G401.6 (cell line): ENCODE data around the gene YKT6.
"Not testable (repeated sequence)": the region's sequence is repeated elsewhere in the genome, so short reads cannot be mapped to it uniquely, and the experiment has no call there.

Source experiments
- FAIRE-seq: peaks from 2 replicates; lab custom pipeline; 2012; peaks lifted over from hg19 to GRCh38; lab: Jason Lieb, UNC

Gene YKT6

DNA sequence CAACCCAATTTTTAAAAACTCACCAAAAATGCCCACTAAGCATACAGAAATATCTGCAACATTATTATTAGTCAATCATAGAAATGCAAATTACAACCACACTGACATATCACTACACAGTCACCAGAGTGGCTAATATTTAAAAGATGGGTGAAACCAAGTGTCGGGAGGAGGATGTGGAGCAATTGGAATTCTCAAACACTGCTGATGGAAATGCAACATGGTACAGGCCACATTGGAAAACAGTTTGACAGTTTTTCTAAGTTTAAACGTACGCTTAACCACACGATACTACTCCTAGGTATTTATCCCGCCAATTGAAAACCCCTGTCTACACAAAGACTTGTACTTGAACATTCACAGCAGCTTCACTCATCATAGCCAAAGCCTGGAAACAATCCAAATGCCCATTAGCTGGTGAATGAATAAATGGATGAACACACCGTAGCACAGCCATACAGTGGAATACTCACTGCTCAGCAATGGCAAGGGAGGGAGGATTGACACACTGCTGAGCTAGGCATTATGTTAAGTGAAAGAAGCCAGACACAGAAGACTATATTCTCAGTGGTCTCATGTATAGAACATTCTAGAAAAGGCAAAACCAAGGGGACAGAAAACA is 27.9 kb upstream of the YKT6 start:
- no peak for FAIRE-seq

DNA sequence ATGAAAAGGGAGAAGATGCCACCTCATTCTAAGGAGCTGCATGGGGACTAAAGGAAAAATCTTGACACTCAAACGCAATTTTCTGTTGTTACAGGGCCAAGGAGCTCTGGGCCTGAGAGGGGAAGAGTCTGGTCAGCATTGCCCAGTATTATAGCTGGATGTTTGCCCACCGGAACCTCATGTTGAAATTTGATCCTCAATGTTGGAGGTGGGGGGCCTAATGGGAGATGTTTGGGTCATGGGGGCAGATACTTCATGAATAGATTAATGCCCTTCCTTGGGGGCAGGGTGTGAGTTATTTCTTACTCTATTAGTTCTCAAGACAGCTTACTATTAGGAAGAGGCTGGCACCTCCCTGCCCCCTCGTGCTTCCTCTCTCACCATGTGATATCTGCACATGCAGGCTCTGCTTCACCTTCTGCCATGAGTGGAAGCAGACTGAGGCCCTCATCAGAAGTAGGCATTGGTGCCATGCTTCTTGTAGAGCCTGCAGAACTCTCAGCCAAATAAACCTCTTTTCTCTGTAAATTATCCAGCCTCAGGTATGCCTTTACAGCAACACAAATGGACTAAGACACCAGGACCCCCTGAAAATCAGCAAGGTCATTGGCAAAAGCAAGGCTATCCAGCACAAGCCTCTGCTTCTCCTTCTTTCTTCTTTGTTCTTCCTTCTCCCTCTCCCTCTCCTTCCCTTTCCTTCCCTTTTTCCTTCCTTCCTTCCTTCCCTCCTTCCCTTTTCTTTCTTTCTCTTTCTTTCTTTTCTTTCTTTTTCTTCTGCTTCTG is 26.7 kb upstream of the YKT6 start:
- FAIRE-seq, result no peak

- FAIRE-seq, result not testable (repeated sequence)
Measured at GRCh38 chr7:44174694-44174948, 26.2 kb upstream of the YKT6 start.

- no peak for FAIRE-seq
Measured at GRCh38 chr7:44175730-44176129, 25.0 kb upstream of the YKT6 start.

DNA sequence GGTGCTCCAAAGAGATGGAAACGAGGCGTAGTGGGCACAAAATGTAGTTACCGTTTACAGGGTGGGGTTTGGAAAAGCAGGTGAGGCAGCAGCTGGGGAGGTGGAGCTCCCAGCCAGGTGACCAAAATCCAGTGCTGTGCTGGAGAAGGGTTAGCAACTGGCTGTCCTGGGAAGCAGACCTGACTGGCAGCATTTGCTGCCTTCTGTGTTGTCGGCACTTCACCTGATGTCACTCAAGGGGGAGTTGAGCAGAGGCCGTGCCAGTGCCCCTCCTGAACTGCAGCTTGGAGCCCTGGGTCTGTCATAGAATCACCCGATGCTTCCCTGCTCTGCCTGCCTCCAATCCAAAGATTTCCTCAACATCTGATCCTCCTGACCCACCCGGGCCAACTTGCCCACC is 24.3 kb upstream of the YKT6 start:
- FAIRE-seq, result no peak

GRCh38 chr7:44177570-44178131 is 23.1 kb upstream of the YKT6 start:
- no peak for FAIRE-seq

DNA sequence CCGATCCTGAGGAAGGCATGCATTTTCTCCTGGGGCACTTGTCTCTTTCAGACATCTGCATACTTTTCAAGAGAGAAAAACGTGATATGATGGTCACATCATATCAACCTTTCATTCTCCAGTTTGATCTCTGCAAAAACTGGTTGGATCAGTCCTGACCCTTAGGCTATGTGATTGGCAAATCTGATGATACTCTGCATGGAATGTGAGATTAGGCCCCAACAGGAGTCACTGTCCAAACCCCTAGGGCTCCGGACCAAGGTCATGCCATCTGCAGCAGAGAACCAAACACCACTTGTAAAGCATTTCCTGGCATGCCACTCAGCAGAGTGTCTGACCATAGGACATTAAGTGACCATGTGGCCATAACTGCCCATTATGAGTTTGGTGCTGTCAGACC is 20.1 kb upstream of the YKT6 start:
- no peak for FAIRE-seq

- no peak for FAIRE-seq
Measured at GRCh38 chr7:44182827-44183226, 18.0 kb upstream of the YKT6 start.

DNA sequence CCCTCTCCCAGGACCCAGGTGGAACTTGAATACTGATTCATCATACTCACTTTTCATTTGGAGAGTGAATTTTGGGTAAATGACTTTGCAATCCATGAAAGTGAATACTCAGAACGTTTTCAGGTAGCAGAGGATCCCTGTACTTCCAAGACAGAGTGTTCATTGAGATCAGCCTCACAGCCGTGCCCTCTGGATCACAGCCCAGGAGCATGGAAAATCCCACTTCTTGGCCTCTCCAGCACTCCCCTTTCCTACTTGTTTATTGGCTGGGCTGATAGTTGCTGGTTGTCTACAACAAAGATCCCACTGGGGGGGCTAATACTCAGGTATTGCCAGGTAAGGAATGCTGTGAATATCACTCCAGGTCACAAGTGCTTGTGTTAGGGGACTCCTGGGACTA is 17.4 kb upstream of the YKT6 start:
- no peak for FAIRE-seq

GRCh38 chr7:44184206-44184872 is 16.4 kb upstream of the YKT6 start:
- FAIRE-seq, result no peak

- FAIRE-seq, result no peak
Measured at GRCh38 chr7:44184873-44185446, 15.8 kb upstream of the YKT6 start.

DNA sequence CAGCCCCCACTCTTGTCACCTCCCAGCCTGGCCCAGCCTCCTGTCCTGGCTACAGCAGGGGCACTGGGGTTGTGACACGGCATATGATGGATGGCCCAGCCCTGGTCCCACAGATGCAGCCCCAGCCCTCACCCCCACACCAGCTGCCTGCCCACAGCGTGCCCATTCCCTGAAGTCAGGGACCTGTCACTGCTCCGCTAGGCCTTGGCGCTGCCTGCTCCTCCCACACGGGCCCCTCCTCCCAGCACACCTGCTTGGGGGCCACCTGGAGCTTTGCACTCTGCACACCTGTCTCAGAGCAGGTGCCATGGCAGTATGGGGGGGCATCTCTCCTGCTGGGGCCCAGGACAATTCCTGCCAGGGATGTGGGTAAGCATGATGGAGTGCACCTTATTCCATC is 15.0 kb upstream of the YKT6 start:
- no peak for FAIRE-seq

DNA sequence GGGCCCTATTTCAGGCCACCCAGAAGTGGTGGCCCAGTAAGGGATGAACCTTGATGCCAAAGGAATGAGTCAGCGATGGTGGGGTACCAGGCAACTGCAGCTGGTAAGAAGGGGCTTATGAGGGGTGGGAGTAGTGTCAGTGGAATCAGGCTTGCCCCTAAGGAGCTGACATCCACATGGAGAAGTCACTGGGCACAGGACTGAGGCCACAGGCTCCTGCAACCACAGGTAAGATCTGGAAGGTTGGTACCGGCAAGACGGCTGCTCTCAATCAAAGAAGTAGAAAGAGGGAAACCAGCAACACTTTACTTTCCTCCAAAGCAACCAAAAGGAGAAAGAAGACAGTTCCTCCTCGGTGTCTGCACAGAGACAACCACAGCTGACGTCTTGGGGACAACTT is 14.0 kb upstream of the YKT6 start:
- no peak for FAIRE-seq

GRCh38 chr7:44187636-44188416 is 13.0 kb upstream of the YKT6 start:
- FAIRE-seq, result no peak

GRCh38 chr7:44188480-44189225 is 12.1 kb upstream of the YKT6 start:
- no peak for FAIRE-seq

DNA sequence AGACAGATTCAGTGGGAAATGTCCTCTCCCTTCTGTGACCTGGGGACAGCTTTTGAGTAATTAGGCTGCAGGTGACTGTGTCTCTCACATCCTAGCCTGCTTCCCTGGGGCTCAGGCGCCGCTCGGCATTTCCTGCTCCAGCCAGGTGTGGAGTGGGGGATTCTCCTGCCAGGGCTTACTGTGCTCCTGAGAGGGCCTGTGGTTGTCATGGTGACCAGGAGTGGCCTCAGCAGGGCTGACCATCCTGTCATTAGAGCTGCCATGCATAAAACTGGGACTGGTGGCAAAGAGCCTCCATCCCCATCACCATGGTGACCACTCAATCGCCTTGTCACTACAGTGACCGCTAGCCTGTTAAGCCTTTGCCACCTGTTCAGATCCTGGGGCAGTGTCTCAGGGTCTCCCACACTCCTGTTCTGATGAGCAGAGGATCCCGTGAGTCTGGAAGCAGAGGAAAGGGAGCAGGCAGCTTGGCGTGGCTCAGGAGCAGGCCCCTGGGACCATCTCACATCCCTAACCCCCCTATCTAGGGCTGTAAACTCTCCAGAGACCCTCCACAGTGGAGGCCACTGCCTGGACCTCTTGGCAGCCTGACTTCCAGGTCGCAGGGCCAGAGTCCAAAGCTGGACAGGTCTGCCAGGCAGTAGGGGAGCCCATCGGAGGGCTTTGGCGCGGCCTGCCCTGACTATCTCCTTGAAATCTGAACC is 11.3 kb upstream of the YKT6 start, which contains the start of gene GCK:
Gene GCK, minus strand, starts transcription at position 154 of the 707 bp plus-strand sequence. CDS start 486 bp downstream, outside the sequence.
- FAIRE-seq, result no peak

- no peak for FAIRE-seq
Measured at GRCh38 chr7:44189993-44190872, 10.5 kb upstream of the YKT6 start.

- no peak for FAIRE-seq
Measured at GRCh38 chr7:44191171-44191570, 9.6 kb upstream of the YKT6 start.

DNA sequence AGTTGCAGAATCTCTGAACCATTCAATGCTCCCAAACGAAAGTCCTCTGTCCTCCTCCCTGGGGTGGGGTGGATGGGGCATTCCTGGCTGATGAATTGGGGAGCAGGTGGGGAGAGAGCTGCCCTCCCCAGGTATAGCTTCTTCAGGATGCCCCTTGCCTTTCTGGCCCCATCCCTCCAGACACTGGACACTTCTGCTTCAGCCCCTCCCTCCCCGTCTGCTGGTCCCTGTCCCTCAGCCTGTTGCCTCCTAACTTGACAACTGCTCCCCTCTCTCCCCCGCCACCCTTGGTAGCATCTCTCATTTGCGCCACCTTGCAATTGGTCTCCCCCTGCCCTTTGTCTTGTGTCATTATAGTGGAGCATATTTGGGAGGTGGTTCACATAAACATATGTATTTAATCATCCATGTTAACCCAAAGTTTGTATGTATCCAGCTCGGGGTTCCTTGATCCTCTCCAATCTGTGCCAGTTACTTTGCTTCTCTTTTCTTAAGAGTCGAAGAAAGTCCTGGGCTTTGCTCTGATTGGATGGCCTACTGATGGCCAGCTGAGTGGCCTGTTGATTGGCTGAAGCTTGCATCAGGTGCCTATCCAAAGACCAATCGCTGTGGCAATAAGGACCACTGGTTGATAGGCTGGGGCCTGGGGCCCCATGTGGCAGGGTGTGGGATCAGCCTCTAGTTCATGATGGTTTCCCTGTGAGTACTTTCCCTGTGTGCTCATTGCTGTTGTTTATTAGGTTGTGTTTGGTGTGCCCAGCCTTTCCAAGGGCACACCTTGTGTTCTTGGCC is 7.6 kb upstream of the YKT6 start:
- no peak for FAIRE-seq
